GM12878 (cell line): ENCODE results near the gene FRAS1. TPM values are rescaled to one million over a fixed set of nuclear protein-coding genes. Genes with fewer than 3 reads are reported as not detected.

Experiments
- ATAC-seq: fragments of 200-7000 bp; cut with Tn5 transposase; 3 replicates; pipeline ENCODE4 v1.9.1; 2020; ENCODE audit warnings: mild to moderate bottlenecking, moderate library complexity
- BruUV-seq: library from RNA; stranded (reverse); fragments of 400-500 nt; replicated peaks from 2 replicates; lab custom pipeline; 2021; lab: Mats Ljungman, UMichigan
- CTCF ChIA-PET: fragments of 300-600 bp; sonication (Branson Sonifier 250); formaldehyde crosslinking; extraction: SDS; loops from one replicate; lab custom pipeline; 2021; ENCODE audit warnings: inconsistent platforms; lab: Yijun Ruan, JAX
- POLR2A ChIA-PET: fragments of 350-600 bp; formaldehyde crosslinking; extraction: SDS; loops from one replicate; lab custom pipeline; 2021; ENCODE audit warnings: inconsistent platforms; lab: Charles Lee
- RAD21 ChIA-PET: fragments of 300-600 bp; sonication (Branson Sonifier 250); formaldehyde crosslinking; loops from one replicate; lab custom pipeline; 2023; ENCODE audit warnings: antibody characterized with exemption; ENCODE audit not compliant: unreplicated experiment; lab: Charles Lee
- SMC1A ChIA-PET: fragments of 300-600 bp; sonication (Branson Sonifier 250); formaldehyde crosslinking; loops from one replicate; lab custom pipeline; 2023; ENCODE audit not compliant: unreplicated experiment, uncharacterized antibody; lab: Charles Lee
- DNase-seq: peaks from one replicate; pipeline ENCODE4 v3.0.0-alpha.2; 2011; ENCODE audit warnings: low read depth, low spot score
- FAIRE-seq: peaks from 3 replicates; lab custom pipeline; 2011; peaks lifted over from hg19 to GRCh38; lab: Jason Lieb, UNC
- H2AFZ ChIP-seq: 2 replicates; pipeline ENCODE4 v1.6.0; 2011; ENCODE audit warnings: low read depth, low read length, control low read depth; ENCODE audit not compliant: control insufficient read depth
- H3K27ac ChIP-seq: 2 replicates; pipeline ENCODE4 v1.5.1; 2011; ENCODE audit warnings: control low read depth; ENCODE audit not compliant: control insufficient read depth, insufficient read depth
- H3K27me3 ChIP-seq, 2 experiments: replicated peaks in 1 of 2; 2 replicates each; pipeline versions ENCODE4 v1.6.0 to v1.6.1; 2011; ENCODE audit warnings: low read length in 1 of 2; ENCODE audit not compliant: control insufficient read depth in 2 of 2, insufficient read depth in 2 of 2
- H3K36me3 ChIP-seq, 2 experiments: 2 replicates each; pipeline ENCODE4 v1.5.1; 2011; ENCODE audit warnings: low read length in 1 of 2; ENCODE audit not compliant: control insufficient read depth in 2 of 2, insufficient read depth in 2 of 2
- H3K4me1 ChIP-seq: 2 replicates; pipeline ENCODE4 v1.6.1; 2011; ENCODE audit warnings: mild to moderate bottlenecking, low read length, moderate library complexity, mixed read lengths; ENCODE audit not compliant: control insufficient read depth, insufficient read depth
- H3K4me2 ChIP-seq: 2 replicates; pipeline ENCODE4 v1.6.0; 2011; ENCODE audit warnings: control low read depth; ENCODE audit not compliant: control insufficient read depth, insufficient read depth
- H3K4me3 ChIP-seq: fragments of 200-600 bp; sonication (generic); 2 replicates; pipeline ENCODE4 v1.5.1; 2016
- H3K79me2 ChIP-seq: 2 replicates; pipeline ENCODE4 v1.6.0; 2011; ENCODE audit warnings: low read length; ENCODE audit not compliant: control insufficient read depth, insufficient read depth
- H3K9ac ChIP-seq: 2 replicates; pipeline ENCODE4 v1.8.0; 2011; ENCODE audit warnings: low read length, control low read depth, mixed read lengths; ENCODE audit not compliant: control insufficient read depth, insufficient read depth
- H3K9me3 ChIP-seq: replicated peaks from 3 replicates; pipeline ENCODE4 v1.5.1; 2011; ENCODE audit warnings: mild to moderate bottlenecking, low read length; ENCODE audit not compliant: control insufficient read depth, insufficient read depth
- H4K20me1 ChIP-seq: 2 replicates; pipeline ENCODE4 v1.6.0; 2011; ENCODE audit not compliant: control insufficient read depth, insufficient read depth
- ATF7 ChIP-seq: fragments of 450-650 bp; IDR thresholded peaks from 2 replicates; pipeline ENCODE4 v1.6.1; 2016; ENCODE audit warnings: low read depth, mild to moderate bottlenecking
- BMI1 ChIP-seq: fragments of 450-650 bp; IDR thresholded peaks from 2 replicates; pipeline ENCODE4 v1.6.1; 2016; ENCODE audit warnings: mild to moderate bottlenecking, moderate library complexity, borderline replicate concordance
- HCFC1 ChIP-seq: fragments of 150-350 bp; IDR thresholded peaks from 2 replicates; pipeline ENCODE4 v1.6.1; 2014; ENCODE audit warnings: low read length
- KAT2A ChIP-seq: conservative IDR thresholded peaks from 2 replicates; pipeline ENCODE4 v1.6.1; 2011; ENCODE audit warnings: low read depth, low read length; ENCODE audit not compliant: control insufficient read depth
- NR2C2 ChIP-seq: IDR thresholded peaks from 2 replicates; pipeline ENCODE4 v1.6.1; 2011; ENCODE audit warnings: borderline replicate concordance, low read depth; ENCODE audit not compliant: control insufficient read depth, insufficient read length
- POLR2A ChIP-seq: IDR thresholded peaks from 2 replicates; pipeline ENCODE4 v1.6.1; 2011; ENCODE audit warnings: low read depth, mild to moderate bottlenecking, low read length
- POU2F2 ChIP-seq: IDR thresholded peaks from 3 replicates; pipeline ENCODE4 v1.6.1; 2011; ENCODE audit warnings: low read depth, mild to moderate bottlenecking, low read length, borderline replicate concordance
- RAD51 ChIP-seq: fragments of 450-650 bp; IDR thresholded peaks from 2 replicates; pipeline ENCODE4 v1.6.1; 2016; ENCODE audit warnings: moderate library complexity, mild to moderate bottlenecking, inconsistent platforms
- RCOR1 ChIP-seq: conservative IDR thresholded peaks from 2 replicates; pipeline ENCODE4 v1.6.1; 2012; ENCODE audit warnings: low read depth, low read length, improper control_type of control experiment
- SIN3A ChIP-seq: IDR thresholded peaks from 2 replicates; pipeline ENCODE4 v1.6.1; 2012; ENCODE audit warnings: low read depth, low read length, improper control_type of control experiment
- SMARCA5 ChIP-seq: fragments of 450-650 bp; IDR thresholded peaks from 2 replicates; pipeline ENCODE4 v1.6.1; 2017; ENCODE audit warnings: mild to moderate bottlenecking
- TBL1XR1 ChIP-seq: IDR thresholded peaks from 2 replicates; pipeline ENCODE4 v1.6.1; 2012; ENCODE audit warnings: low read depth, low read length, improper control_type of control experiment
- WGBS: methylation state at CpG from one replicate; pipeline ENCODE4 v1.1.6; 2016; ENCODE audit warnings: low lambda C conversion rate; ENCODE audit not compliant: insufficient replicate concordance, insufficient coverage; ENCODE audit errors: missing lambda C conversion rate; 5-methylcytosine and 5-hydroxymethylcytosine counted together
- in situ Hi-C: fragments of 300-500 bp; cut with MboI; formaldehyde crosslinking; loops from 9 replicates; pipeline ENCODE4 v1.14.3; 2018; ENCODE audit warnings: mixed read lengths
- intact Hi-C: fragments of 100-400 bp; cut with micrococcal nuclease; formaldehyde crosslinking; loops from one replicate; pipeline ENCODE4 v1.14.2; 2022; ENCODE audit not compliant: unreplicated experiment
- polyA plus RNA-seq, 11 experiments: library from polyadenylated mRNA; depleted of rRNA in 4 of 11; unstranded in 6 of 11; stranded (reverse) in 5 of 11; fragments of >200 nt; fragmentation: Nextera tagmentation in 4 of 11; fragmentation: Illumina TruSeq in 1 of 11; extraction: Ambion mirVana in 4 of 11; extraction: Trizol in 1 of 11; gene quantifications; 1 replicate in 1 of 11; 2 replicates in 10 of 11; pipeline versions ENCODE4 v1.2.1 to v1.2.3, GENCODE V29; 2011 to 2016; ENCODE audit warnings: inconsistent platforms in 2 of 11, missing spikeins in 2 of 11, low read depth in 1 of 11
- total RNA-seq, 4 experiments: library from RNA; depleted of rRNA in 3 of 4; stranded (reverse); fragments of >200 nt in 3 of 4; fragmentation: Illumina TruSeq in 1 of 4; extraction: Trizol in 1 of 4; gene quantifications; 2 replicates each; pipeline versions ENCODE4 v1.2.1 to v1.2.3, GENCODE V29; 2013 to 2021
- TF ChIP-seq, protein P1 (sequence below): fragments of 450-650 bp; conservative IDR thresholded peaks from 2 replicates; pipeline ENCODE4 v1.6.1; 2017; ENCODE audit warnings: mild to moderate bottlenecking, moderate library complexity
- TF ChIP-seq, protein P2 (sequence below): IDR thresholded peaks from 2 replicates; pipeline ENCODE4 v1.6.1; 2012; ENCODE audit warnings: mild to moderate bottlenecking, low read depth, low read length
- TF ChIP-seq, protein P3 (sequence below): IDR thresholded peaks from 2 replicates; pipeline ENCODE4 v1.6.1; 2012; ENCODE audit warnings: low read length, inconsistent platforms
- TF ChIP-seq, protein P4 (sequence below): IDR thresholded peaks from 2 replicates; pipeline ENCODE4 v1.6.1; 2012; ENCODE audit warnings: low read depth, low read length, improper control_type of control experiment

FRAS1 gene
- total and polyA plus RNA-seq, 10 of the 15 experiments (the other 5 are each of a cell fraction or from before 2014, with no cell fraction given): 0.08 to 11.7 (median 0.20) TPM

DNA sequence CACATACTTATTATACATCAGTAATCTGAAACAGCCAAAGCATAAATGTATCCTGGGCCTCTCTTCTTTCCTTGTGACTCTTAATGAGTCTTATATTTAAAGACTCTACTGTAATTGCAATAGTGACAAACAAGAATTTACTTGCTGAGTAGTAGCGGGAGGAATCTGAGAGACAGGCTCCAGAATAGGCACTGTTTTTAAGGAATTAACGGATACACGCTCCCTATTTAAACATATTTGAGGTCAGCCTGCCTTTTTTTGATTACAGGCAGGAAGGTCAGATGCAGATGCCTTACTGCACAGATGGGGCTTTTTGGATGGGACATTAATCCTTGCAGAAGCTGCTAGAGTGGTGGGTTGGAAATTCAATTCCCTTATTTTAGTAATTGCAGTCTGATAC is 298.2 kb downstream of the FRAS1 start (continued):
- TF ChIP-seq POLR2A (no peak), SIN3A (no peak), SMARCA5 (no peak), ATF7 (no peak)
- TF ChIP-seq, all 136 proteins: peak for 0

DNA sequence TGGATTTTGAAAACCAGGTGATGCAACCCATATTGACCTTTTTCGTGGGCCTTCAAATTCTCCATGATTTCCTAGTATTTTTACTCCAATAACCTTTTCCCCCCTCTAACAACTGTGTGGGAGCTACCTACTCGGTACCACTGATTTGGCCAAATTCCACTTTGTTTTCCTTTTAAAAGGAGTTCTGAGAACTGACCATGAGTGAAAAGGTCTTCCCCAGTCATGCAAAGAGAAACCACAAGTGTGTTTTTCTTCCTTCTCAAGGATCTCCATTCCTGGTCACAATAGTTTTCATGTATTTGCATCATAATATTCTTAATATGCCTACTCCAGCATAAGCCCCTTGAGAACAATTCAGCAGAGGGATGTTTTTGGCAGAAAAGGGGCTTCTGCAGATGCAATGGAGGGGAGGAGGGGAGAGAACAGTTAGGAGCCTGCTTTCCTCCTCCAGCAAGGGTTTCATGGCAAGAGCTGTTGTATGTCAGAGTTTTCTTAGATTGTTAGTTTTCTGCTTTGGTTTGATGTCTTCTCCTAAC is 299.2 kb downstream of the FRAS1 start:
- H3K4me2 ChIP-seq: no peak overlapping the region
- no peaks in the 10 kb centered on the region; a peak in 1 of 4 replicates for H3K27me3 ChIP-seq
- H3K4me1 ChIP-seq: no peaks in the 10 kb centered on the region
- ChIA-PET RAD21 (no interaction called here), SMC1A (interaction anchor here (0.6 kb wide), 1 partner anchor 12 kb away, joined by 3 read pairs; no protein-coding TSS in a partner anchor), POLR2A (no interaction called here), CTCF (no interaction called here)
- 28% methylated on average over 2 of the region's 2 CpGs for WGBS
- no peaks in the 10 kb centered on the region for H3K79me2 ChIP-seq
- no peaks in the 10 kb centered on the region for H4K20me1 ChIP-seq
- no peaks in the 10 kb centered on the region for H3K36me3 ChIP-seq
- H3K4me3 ChIP-seq: no peak overlapping the region
- BruUV-seq: no TSS peak
- H3K27ac ChIP-seq: no peak overlapping the region
- no peak overlapping the region for H2AFZ ChIP-seq
- no peak for FAIRE-seq
- intact Hi-C loops: no loop called here
- no peak overlapping the region for H3K9ac ChIP-seq
- no peak for DNase-seq
- in situ Hi-C loops: no loop called here
- ATAC-seq: no peak
- H3K9me3 ChIP-seq: no peaks in the 10 kb centered on the region
- TF ChIP-seq, protein P1, sequence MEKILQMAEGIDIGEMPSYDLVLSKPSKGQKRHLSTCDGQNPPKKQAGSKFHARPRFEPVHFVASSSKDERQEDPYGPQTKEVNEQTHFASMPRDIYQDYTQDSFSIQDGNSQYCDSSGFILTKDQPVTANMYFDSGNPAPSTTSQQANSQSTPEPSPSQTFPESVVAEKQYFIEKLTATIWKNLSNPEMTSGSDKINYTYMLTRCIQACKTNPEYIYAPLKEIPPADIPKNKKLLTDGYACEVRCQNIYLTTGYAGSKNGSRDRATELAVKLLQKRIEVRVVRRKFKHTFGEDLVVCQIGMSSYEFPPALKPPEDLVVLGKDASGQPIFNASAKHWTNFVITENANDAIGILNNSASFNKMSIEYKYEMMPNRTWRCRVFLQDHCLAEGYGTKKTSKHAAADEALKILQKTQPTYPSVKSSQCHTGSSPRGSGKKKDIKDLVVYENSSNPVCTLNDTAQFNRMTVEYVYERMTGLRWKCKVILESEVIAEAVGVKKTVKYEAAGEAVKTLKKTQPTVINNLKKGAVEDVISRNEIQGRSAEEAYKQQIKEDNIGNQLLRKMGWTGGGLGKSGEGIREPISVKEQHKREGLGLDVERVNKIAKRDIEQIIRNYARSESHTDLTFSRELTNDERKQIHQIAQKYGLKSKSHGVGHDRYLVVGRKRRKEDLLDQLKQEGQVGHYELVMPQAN: no peak
- TF ChIP-seq RAD51: no peak
- TF ChIP-seq POU2F2: no peak
- TF ChIP-seq, protein P2, sequence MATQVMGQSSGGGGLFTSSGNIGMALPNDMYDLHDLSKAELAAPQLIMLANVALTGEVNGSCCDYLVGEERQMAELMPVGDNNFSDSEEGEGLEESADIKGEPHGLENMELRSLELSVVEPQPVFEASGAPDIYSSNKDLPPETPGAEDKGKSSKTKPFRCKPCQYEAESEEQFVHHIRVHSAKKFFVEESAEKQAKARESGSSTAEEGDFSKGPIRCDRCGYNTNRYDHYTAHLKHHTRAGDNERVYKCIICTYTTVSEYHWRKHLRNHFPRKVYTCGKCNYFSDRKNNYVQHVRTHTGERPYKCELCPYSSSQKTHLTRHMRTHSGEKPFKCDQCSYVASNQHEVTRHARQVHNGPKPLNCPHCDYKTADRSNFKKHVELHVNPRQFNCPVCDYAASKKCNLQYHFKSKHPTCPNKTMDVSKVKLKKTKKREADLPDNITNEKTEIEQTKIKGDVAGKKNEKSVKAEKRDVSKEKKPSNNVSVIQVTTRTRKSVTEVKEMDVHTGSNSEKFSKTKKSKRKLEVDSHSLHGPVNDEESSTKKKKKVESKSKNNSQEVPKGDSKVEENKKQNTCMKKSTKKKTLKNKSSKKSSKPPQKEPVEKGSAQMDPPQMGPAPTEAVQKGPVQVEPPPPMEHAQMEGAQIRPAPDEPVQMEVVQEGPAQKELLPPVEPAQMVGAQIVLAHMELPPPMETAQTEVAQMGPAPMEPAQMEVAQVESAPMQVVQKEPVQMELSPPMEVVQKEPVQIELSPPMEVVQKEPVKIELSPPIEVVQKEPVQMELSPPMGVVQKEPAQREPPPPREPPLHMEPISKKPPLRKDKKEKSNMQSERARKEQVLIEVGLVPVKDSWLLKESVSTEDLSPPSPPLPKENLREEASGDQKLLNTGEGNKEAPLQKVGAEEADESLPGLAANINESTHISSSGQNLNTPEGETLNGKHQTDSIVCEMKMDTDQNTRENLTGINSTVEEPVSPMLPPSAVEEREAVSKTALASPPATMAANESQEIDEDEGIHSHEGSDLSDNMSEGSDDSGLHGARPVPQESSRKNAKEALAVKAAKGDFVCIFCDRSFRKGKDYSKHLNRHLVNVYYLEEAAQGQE: no peak
- TF ChIP-seq, protein P3, sequence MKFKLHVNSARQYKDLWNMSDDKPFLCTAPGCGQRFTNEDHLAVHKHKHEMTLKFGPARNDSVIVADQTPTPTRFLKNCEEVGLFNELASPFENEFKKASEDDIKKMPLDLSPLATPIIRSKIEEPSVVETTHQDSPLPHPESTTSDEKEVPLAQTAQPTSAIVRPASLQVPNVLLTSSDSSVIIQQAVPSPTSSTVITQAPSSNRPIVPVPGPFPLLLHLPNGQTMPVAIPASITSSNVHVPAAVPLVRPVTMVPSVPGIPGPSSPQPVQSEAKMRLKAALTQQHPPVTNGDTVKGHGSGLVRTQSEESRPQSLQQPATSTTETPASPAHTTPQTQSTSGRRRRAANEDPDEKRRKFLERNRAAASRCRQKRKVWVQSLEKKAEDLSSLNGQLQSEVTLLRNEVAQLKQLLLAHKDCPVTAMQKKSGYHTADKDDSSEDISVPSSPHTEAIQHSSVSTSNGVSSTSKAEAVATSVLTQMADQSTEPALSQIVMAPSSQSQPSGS: no peak
- TF ChIP-seq HCFC1: no peak
- TF ChIP-seq TBL1XR1: no peak
- TF ChIP-seq, protein P4, sequence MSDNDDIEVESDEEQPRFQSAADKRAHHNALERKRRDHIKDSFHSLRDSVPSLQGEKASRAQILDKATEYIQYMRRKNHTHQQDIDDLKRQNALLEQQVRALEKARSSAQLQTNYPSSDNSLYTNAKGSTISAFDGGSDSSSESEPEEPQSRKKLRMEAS: no peak
- no peak for TF ChIP-seq RCOR1
- no peak for TF ChIP-seq KAT2A
- no peak for TF ChIP-seq BMI1
- no peak for TF ChIP-seq NR2C2
